Measurements from ENCODE around the gene PCED1A. TPM values are rescaled to one million over a fixed set of nuclear protein-coding genes. Genes with fewer than 3 reads are reported as not detected.

Gene PCED1A
- total RNA-seq, 2 experiments from 2014 or later = 6.9 to 9.8 TPM

- intact Hi-C loops (cut with micrococcal nuclease; ENCODE audit: unreplicated experiment) = no loop called here
- H3K4me1 ChIP-seq (ENCODE audit: insufficient read depth, low read length, poor library complexity, severe bottlenecking) = no peaks in the 10 kb centered on the region
- BruUV-seq (replicated peaks) = no TSS peak
- H3K4me3 ChIP-seq (ENCODE audit: low read depth, low read length, poor library complexity, severe bottlenecking) = no peak overlapping the region
- no peaks in the 10 kb centered on the region for H3K9me3 ChIP-seq (ENCODE audit: low read length)
- no peaks in the 10 kb centered on the region for H3K36me3 ChIP-seq (ENCODE audit: insufficient read depth, low read length)
- ChIA-PET POLR2A (interaction anchor here (1.4 kb wide), 1 partner anchor 9 kb away, joined by 5 read pairs; no protein-coding TSS in a partner anchor), CTCF (ENCODE audit: unreplicated experiment) (no interaction called here)
- no peak for TF ChIP-seq CTCF (conservative IDR thresholded peaks at IDR 0.05; ENCODE audit: low read length)
- no peak for TF ChIP-seq EZH2phosphoT487 (IDR thresholded peaks at IDR 0.05; ENCODE audit: borderline replicate concordance, low read depth, low read length)
- no peaks in the 10 kb centered on the region for H3K9me2 ChIP-seq (ENCODE audit: insufficient read depth, low read length)
- no peaks in the 10 kb centered on the region; the same call in 1 of the 2 replicates for H4K20me1 ChIP-seq (ENCODE audit: insufficient read depth, low read length)
- H3K79me2 ChIP-seq (ENCODE audit: insufficient read depth, low read depth, low read length) = no peaks in the 10 kb centered on the region
- H3K4me2 ChIP-seq (ENCODE audit: low read length) = no peak overlapping the region
- H3K27ac ChIP-seq (ENCODE audit: low read depth, low read length, poor library complexity, severe bottlenecking) = no peak overlapping the region
- no peak overlapping the region for H2AFZ ChIP-seq (ENCODE audit: low read length)
- DNase-seq (ENCODE audit: low spot score) = no peak
Measured at GRCh38 chr20:2799688-2800520, 40.6 kb downstream of the PCED1A start.

GRCh38 chr20:2799271-2799670 lies 41.2 kb downstream of the PCED1A start:
- Histone ChIP-seq H3K27ac (ENCODE audit: low read depth, low read length, poor library complexity, severe bottlenecking) (no peak overlapping the region), H3K9me2 (ENCODE audit: insufficient read depth, low read length) (no peaks in the 10 kb centered on the region), H3K4me2 (ENCODE audit: low read length) (no peak overlapping the region), H3K9me3 (ENCODE audit: low read length) (no peaks in the 10 kb centered on the region), H4K20me1 (ENCODE audit: insufficient read depth, low read length) (no peaks in the 10 kb centered on the region; the same call in 1 of the 2 replicates), H3K36me3 (ENCODE audit: insufficient read depth, low read length) (no peaks in the 10 kb centered on the region), H3K4me1 (ENCODE audit: insufficient read depth, low read length, poor library complexity, severe bottlenecking) (no peaks in the 10 kb centered on the region), H3K4me3 (ENCODE audit: low read depth, low read length, poor library complexity, severe bottlenecking) (no peak overlapping the region), H2AFZ (ENCODE audit: low read length) (no peak overlapping the region), H3K79me2 (ENCODE audit: insufficient read depth, low read depth, low read length) (no peaks in the 10 kb centered on the region)
- intact Hi-C loops (cut with micrococcal nuclease; ENCODE audit: unreplicated experiment) = no loop called here
- POLR2A ChIA-PET = interaction anchor here (1.4 kb wide), 1 partner anchor 9 kb away, joined by 5 read pairs; no protein-coding TSS in a partner anchor
- CTCF ChIA-PET (ENCODE audit: unreplicated experiment) = no interaction called here
- TF ChIP-seq CTCF (conservative IDR thresholded peaks at IDR 0.05; ENCODE audit: low read length) (no peak), EZH2phosphoT487 (IDR thresholded peaks at IDR 0.05; ENCODE audit: borderline replicate concordance, low read depth, low read length) (no peak)
- DNase-seq (ENCODE audit: low spot score) = no peak
- no TSS peak for BruUV-seq (replicated peaks)

GRCh38 chr20:2798814-2799213 lies 41.6 kb downstream of the PCED1A start:
- BruUV-seq (replicated peaks) = no TSS peak
- H3K27ac ChIP-seq (ENCODE audit: low read depth, low read length, poor library complexity, severe bottlenecking) = no peak overlapping the region
- no peak for DNase-seq (ENCODE audit: low spot score)
- TF ChIP-seq EZH2phosphoT487 (IDR thresholded peaks at IDR 0.05; ENCODE audit: borderline replicate concordance, low read depth, low read length) (no peak), CTCF (conservative IDR thresholded peaks at IDR 0.05; ENCODE audit: low read length) (no peak)
- H3K79me2 ChIP-seq (ENCODE audit: insufficient read depth, low read depth, low read length) = no peaks in the 10 kb centered on the region
- POLR2A ChIA-PET = interaction anchor here (1.4 kb wide), 1 partner anchor 8 kb away, joined by 5 read pairs; no protein-coding TSS in a partner anchor
- no peak overlapping the region for H3K4me3 ChIP-seq (ENCODE audit: low read depth, low read length, poor library complexity, severe bottlenecking)
- H3K4me2 ChIP-seq (ENCODE audit: low read length) = no peak overlapping the region
- no peak overlapping the region for H2AFZ ChIP-seq (ENCODE audit: low read length)
- H3K4me1 ChIP-seq (ENCODE audit: insufficient read depth, low read length, poor library complexity, severe bottlenecking) = no peaks in the 10 kb centered on the region
- H3K9me2 ChIP-seq (ENCODE audit: insufficient read depth, low read length) = no peaks in the 10 kb centered on the region
- intact Hi-C loops (cut with micrococcal nuclease; ENCODE audit: unreplicated experiment) = no loop called here
- CTCF ChIA-PET (ENCODE audit: unreplicated experiment) = no interaction called here
- H4K20me1 ChIP-seq (ENCODE audit: insufficient read depth, low read length) = no peaks in the 10 kb centered on the region; the same call in 1 of the 2 replicates
- H3K9me3 ChIP-seq (ENCODE audit: low read length) = no peaks in the 10 kb centered on the region
- no peaks in the 10 kb centered on the region for H3K36me3 ChIP-seq (ENCODE audit: insufficient read depth, low read length)
